SK-N-SH (cell line): ENCODE data around the gene AACS. TPM values are rescaled to one million over a fixed set of nuclear protein-coding genes. Genes with fewer than 3 reads are reported as not detected.

Experiments
- CTCF ChIA-PET: fragments of 300-600, 350-600 bp; formaldehyde crosslinking; extraction: SDS; loops from one replicate; lab custom pipeline; 2021; lab: Yijun Ruan, JAX
- POLR2A ChIA-PET: fragments of 350-600 bp; sonication (Branson Sonifier 250); formaldehyde crosslinking; extraction: SDS; loops from one replicate; lab custom pipeline; 2020; ENCODE audit warnings: antibody characterized with exemption, inconsistent platforms; lab: Yijun Ruan, JAX
- DNase-seq: peaks from one replicate; pipeline ENCODE4 v3.0.0; 2012
- H2AFZ ChIP-seq: fragments of 200-600 bp; sonication (generic); 2 replicates; pipeline ENCODE4 v1.8.1; 2016; ENCODE audit warnings: antibody characterized with exemption, mild to moderate bottlenecking, low read depth
- H3F3A ChIP-seq: fragments of 200-600 bp; sonication (generic); replicated peaks from 2 replicates; pipeline ENCODE3; 2016; ENCODE audit warnings: antibody characterized with exemption, mild to moderate bottlenecking; ENCODE audit not compliant: insufficient read depth
- H3K27ac ChIP-seq, 2 experiments: fragments of 200-500 bp in 1 of 2; fragments of 200-600 bp in 1 of 2; sonication (Bioruptor generic) in 1 of 2; sonication (generic), shearing (Covaris generic) in 1 of 2; 2 replicates each; pipeline versions ENCODE4 v1.5.1 to v1.6.1; 2014 to 2016; ENCODE audit warnings: low read depth in 2 of 2, inconsistent platforms in 1 of 2, low read length in 1 of 2, mild to moderate bottlenecking in 1 of 2, mixed read lengths in 1 of 2
- H3K27me3 ChIP-seq: fragments of 200-600 bp; sonication (generic), shearing (Covaris generic); 2 replicates; pipeline ENCODE4 v1.6.1; 2016; ENCODE audit warnings: mixed run types; ENCODE audit not compliant: insufficient read depth
- H3K36me3 ChIP-seq, 2 experiments: fragments of 200-500 bp in 1 of 2; fragments of 200-600 bp in 1 of 2; sonication (Bioruptor generic) in 1 of 2; sonication (generic) in 1 of 2; replicated peaks in 1 of 2; 2 replicates each; pipeline versions ENCODE3 to v1.5.1; 2014 to 2016; ENCODE audit warnings: low read length in 1 of 2, mild to moderate bottlenecking in 1 of 2; ENCODE audit not compliant: insufficient read depth in 2 of 2, control insufficient read depth in 1 of 2
- H3K4me1 ChIP-seq, 2 experiments: fragments of 200-500 bp in 1 of 2; fragments of 200-600 bp in 1 of 2; sonication (Bioruptor generic) in 1 of 2; sonication (generic), shearing (Covaris generic) in 1 of 2; 2 replicates each; pipeline versions ENCODE4 v1.5.1 to v1.6.1; 2014 to 2016; ENCODE audit warnings: low read depth in 1 of 2, low read length in 1 of 2, mixed run types in 1 of 2; ENCODE audit not compliant: insufficient read depth in 2 of 2, control insufficient read depth in 1 of 2
- H3K4me2 ChIP-seq: fragments of 200-600 bp; sonication (generic), shearing (Covaris generic); 2 replicates; pipeline ENCODE4 v1.6.1; 2017; ENCODE audit warnings: mixed run types
- H3K4me3 ChIP-seq, 2 experiments: fragments of 200-500 bp in 1 of 2; fragments of 200-600 bp in 1 of 2; sonication (Bioruptor generic) in 1 of 2; sonication (generic), shearing (Covaris generic) in 1 of 2; 2 replicates each; pipeline versions ENCODE4 v1.5.1 to v1.8.1; 2014 to 2016; ENCODE audit warnings: low read depth in 2 of 2, inconsistent platforms in 1 of 2, low read length in 1 of 2, mild to moderate bottlenecking in 1 of 2, mixed read lengths in 1 of 2, moderate library complexity in 1 of 2
- H3K79me2 ChIP-seq: fragments of 200-600 bp; sonication (generic); 2 replicates; pipeline ENCODE4 v1.8.1; 2017; ENCODE audit warnings: mild to moderate bottlenecking; ENCODE audit not compliant: insufficient read depth
- H3K9ac ChIP-seq: fragments of 200-600 bp; sonication (generic); 2 replicates; pipeline ENCODE4 v1.6.1; 2017; ENCODE audit warnings: mixed run types
- H3K9me2 ChIP-seq: fragments of 200-600 bp; sonication (generic); 2 replicates; pipeline ENCODE4 v1.6.1; 2017; ENCODE audit warnings: mixed run types
- H3K9me3 ChIP-seq: fragments of 200-600 bp; sonication (generic); 2 replicates; pipeline ENCODE4 v1.6.1; 2017; ENCODE audit warnings: mixed run types, mild to moderate bottlenecking, moderate library complexity
- H4K20me1 ChIP-seq: fragments of 200-600 bp; sonication (generic); 2 replicates; pipeline ENCODE4 v1.6.1; 2017; ENCODE audit warnings: mild to moderate bottlenecking, mixed run types; ENCODE audit not compliant: insufficient read depth
- CTCF ChIP-seq: fragments of 200-600 bp; sonication (generic); IDR thresholded peaks from 2 replicates; pipeline ENCODE4 v1.6.1; 2017; ENCODE audit warnings: antibody characterized with exemption, mild to moderate bottlenecking, moderate library complexity
- FOXM1 ChIP-seq: IDR thresholded peaks from 2 replicates; pipeline ENCODE4 v1.4.0; 2012; ENCODE audit warnings: low read depth, mild to moderate bottlenecking
- MEF2A ChIP-seq: IDR thresholded peaks from 2 replicates; pipeline ENCODE4 v1.4.0; 2012; ENCODE audit warnings: low read depth, borderline replicate concordance
- RAD21 ChIP-seq: IDR thresholded peaks from 2 replicates; pipeline ENCODE4 v1.6.1; 2012; ENCODE audit warnings: mild to moderate bottlenecking, low read length
- RCOR1 ChIP-seq: fragments of 150-350 bp; IDR thresholded peaks from 2 replicates; pipeline ENCODE4 v1.6.1; 2017; ENCODE audit warnings: antibody characterized with exemption, low read length
- RFX5 ChIP-seq: IDR thresholded peaks from 2 replicates; pipeline ENCODE4 v1.6.1; 2012; ENCODE audit warnings: mild to moderate bottlenecking, improper control_type of control experiment, low read length
- RXRA ChIP-seq: IDR thresholded peaks from 2 replicates; pipeline ENCODE4 v1.4.0; 2012; ENCODE audit warnings: low read depth, mild to moderate bottlenecking, borderline replicate concordance
- WGBS: methylation state at CpG from one replicate; pipeline ENCODE4 v1.1.6; 2017; ENCODE audit warnings: low lambda C conversion rate; 5-methylcytosine and 5-hydroxymethylcytosine counted together
- polyA plus RNA-seq, 3 experiments: library from polyadenylated mRNA; depleted of rRNA; stranded (reverse); fragments of >200 nt; gene quantifications; 2 replicates each; pipeline ENCODE4 v1.2.3, GENCODE V29; 2012
- TF ChIP-seq, protein P1 (sequence below): fragments of 150-350 bp; IDR thresholded peaks from 2 replicates; pipeline ENCODE4 v1.6.1; 2016; ENCODE audit warnings: mild to moderate bottlenecking, low read depth, low read length
- TF ChIP-seq, protein P2 (sequence below): IDR thresholded peaks from 2 replicates; pipeline ENCODE4 v1.4.0; 2012; ENCODE audit warnings: low read depth, borderline replicate concordance
- TF ChIP-seq, protein P3 (sequence below): IDR thresholded peaks from 2 replicates; pipeline ENCODE4; 2012
- TF ChIP-seq, protein P4 (sequence below): IDR thresholded peaks from 2 replicates; pipeline ENCODE4 v1.4.0; 2012; ENCODE audit warnings: low read depth, borderline replicate concordance

The AACS gene
- polyA plus RNA-seq, 1 of the 3 experiments (the other 2 are of a cell fraction): 17.3 TPM

- H3K4me3 ChIP-seq: no peak overlapping the region
- no peak overlapping the region for H3K27ac ChIP-seq
- TF ChIP-seq RCOR1: no peak
- 0 out of 2 replicates have a peak, but pooled peaks have one; percentile 14 for TF ChIP-seq RAD21
- CTCF ChIA-PET: no interaction called here
- no peaks in the 10 kb centered on the region for H3K9me2 ChIP-seq
- 77% methylated on average over 15 of the region's 19 CpGs for WGBS
- no peaks in the 10 kb centered on the region for H3K4me1 ChIP-seq
- H3K4me2 ChIP-seq: no peak overlapping the region
- no peak overlapping the region for H3K9ac ChIP-seq
- H3K9me3 ChIP-seq: no peaks in the 10 kb centered on the region
- H3K27me3 ChIP-seq: no peaks in the 10 kb centered on the region
- H3F3A ChIP-seq: no peaks in the 10 kb centered on the region
- H3K36me3 ChIP-seq: peaks cover 0 to 22% of the 10 kb centered on the region in 2 experiments
- no peak overlapping the region for H2AFZ ChIP-seq
- no peaks in the 10 kb centered on the region for H4K20me1 ChIP-seq
- no peaks in the 10 kb centered on the region for H3K79me2 ChIP-seq
- POLR2A ChIA-PET: no interaction called here
- DNase-seq: no peak
Measured at GRCh38 chr12:125092872-125093680, 27.8 kb downstream of the AACS start.

DNA sequence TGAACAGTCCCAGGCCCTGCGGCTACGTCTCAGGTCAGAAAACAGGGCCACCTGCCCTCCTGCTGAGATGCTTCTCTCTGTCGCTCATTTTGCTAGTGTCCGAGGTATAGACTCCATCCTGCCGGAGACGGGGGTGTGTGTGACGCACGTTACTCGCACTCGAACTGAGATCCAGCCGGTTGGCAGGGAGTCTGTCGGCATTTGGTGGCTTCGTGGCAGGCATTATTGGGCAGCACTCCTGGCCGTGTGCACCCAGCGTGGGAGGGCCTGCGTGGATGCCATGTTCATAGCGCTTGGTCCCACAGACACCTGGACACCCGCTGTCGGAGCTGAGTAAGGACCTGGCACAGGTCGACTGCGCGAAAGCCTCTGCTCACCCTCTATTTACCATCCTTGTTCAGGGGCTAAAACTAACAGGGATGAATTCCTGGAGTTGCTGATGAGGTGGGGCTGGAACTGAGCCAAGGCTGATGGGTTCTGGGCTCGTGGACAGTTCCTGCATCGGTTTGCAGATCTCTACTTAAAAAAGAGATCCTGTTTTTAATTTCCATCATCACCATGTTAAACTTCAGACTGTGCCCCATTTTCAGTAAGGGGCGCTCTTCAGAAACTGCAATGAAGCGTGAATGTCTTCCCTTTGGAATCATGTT is 28.6 kb downstream of the AACS start:
- H3F3A ChIP-seq: no peaks in the 10 kb centered on the region
- DNase-seq: no peak
- no peaks in the 10 kb centered on the region for H4K20me1 ChIP-seq
- no peaks in the 10 kb centered on the region for H3K4me1 ChIP-seq
- no peaks in the 10 kb centered on the region for H3K9me3 ChIP-seq
- POLR2A ChIA-PET: no interaction called here
- H2AFZ ChIP-seq: no peak overlapping the region
- TF ChIP-seq, protein P1, sequence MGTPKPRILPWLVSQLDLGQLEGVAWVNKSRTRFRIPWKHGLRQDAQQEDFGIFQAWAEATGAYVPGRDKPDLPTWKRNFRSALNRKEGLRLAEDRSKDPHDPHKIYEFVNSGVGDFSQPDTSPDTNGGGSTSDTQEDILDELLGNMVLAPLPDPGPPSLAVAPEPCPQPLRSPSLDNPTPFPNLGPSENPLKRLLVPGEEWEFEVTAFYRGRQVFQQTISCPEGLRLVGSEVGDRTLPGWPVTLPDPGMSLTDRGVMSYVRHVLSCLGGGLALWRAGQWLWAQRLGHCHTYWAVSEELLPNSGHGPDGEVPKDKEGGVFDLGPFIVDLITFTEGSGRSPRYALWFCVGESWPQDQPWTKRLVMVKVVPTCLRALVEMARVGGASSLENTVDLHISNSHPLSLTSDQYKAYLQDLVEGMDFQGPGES: no peak
- TF ChIP-seq, protein P2, sequence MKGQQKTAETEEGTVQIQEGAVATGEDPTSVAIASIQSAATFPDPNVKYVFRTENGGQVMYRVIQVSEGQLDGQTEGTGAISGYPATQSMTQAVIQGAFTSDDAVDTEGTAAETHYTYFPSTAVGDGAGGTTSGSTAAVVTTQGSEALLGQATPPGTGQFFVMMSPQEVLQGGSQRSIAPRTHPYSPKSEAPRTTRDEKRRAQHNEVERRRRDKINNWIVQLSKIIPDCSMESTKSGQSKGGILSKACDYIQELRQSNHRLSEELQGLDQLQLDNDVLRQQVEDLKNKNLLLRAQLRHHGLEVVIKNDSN: no peak
- TF ChIP-seq CTCF (no peak), FOXM1 (no peak), MEF2A (no peak), RFX5 (no peak), RXRA (no peak)
- TF ChIP-seq, protein P3, sequence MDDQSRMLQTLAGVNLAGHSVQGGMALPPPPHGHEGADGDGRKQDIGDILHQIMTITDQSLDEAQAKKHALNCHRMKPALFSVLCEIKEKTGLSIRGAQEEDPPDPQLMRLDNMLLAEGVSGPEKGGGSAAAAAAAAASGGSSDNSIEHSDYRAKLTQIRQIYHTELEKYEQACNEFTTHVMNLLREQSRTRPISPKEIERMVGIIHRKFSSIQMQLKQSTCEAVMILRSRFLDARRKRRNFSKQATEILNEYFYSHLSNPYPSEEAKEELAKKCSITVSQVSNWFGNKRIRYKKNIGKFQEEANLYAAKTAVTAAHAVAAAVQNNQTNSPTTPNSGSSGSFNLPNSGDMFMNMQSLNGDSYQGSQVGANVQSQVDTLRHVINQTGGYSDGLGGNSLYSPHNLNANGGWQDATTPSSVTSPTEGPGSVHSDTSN: no peak
- TF ChIP-seq, protein P4, sequence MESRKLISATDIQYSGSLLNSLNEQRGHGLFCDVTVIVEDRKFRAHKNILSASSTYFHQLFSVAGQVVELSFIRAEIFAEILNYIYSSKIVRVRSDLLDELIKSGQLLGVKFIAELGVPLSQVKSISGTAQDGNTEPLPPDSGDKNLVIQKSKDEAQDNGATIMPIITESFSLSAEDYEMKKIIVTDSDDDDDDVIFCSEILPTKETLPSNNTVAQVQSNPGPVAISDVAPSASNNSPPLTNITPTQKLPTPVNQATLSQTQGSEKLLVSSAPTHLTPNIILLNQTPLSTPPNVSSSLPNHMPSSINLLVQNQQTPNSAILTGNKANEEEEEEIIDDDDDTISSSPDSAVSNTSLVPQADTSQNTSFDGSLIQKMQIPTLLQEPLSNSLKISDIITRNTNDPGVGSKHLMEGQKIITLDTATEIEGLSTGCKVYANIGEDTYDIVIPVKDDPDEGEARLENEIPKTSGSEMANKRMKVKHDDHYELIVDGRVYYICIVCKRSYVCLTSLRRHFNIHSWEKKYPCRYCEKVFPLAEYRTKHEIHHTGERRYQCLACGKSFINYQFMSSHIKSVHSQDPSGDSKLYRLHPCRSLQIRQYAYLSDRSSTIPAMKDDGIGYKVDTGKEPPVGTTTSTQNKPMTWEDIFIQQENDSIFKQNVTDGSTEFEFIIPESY: no peak
- H3K79me2 ChIP-seq: no peaks in the 10 kb centered on the region
- H3K27me3 ChIP-seq: no peaks in the 10 kb centered on the region
- H3K36me3 ChIP-seq: peaks cover 0 to 19% of the 10 kb centered on the region in 2 experiments
- H3K4me3 ChIP-seq: no peak overlapping the region
- CTCF ChIA-PET: no interaction called here
- H3K9me2 ChIP-seq: no peaks in the 10 kb centered on the region
- H3K9ac ChIP-seq: no peak overlapping the region
- no peak overlapping the region for H3K27ac ChIP-seq
- no peak overlapping the region for H3K4me2 ChIP-seq
- 95% methylated on average over 25 of the region's 26 CpGs for WGBS
